ENCODE measurements around the gene C9orf40. TPM values are rescaled to one million over a fixed set of nuclear protein-coding genes. Genes with fewer than 3 reads are reported as not detected.

The C9orf40 gene
- total and polyA plus RNA-seq, 2 of the 4 experiments (the other 2 are of a cell fraction), result 0.36 to 1.9 TPM

GRCh38 chr9:75001719-75002421 is 49.2 kb upstream of the C9orf40 start:
- H3K4ac ChIP-seq (ENCODE audit: low read depth, low read length), result no peak overlapping the region
- H2BK120ac ChIP-seq (ENCODE audit: low read depth, low read length), result no peak overlapping the region
- in situ Hi-C loops (cut with MboI; ENCODE audit: low sequenced_read_pairs), result loop anchor here (5.0 kb wide), 1 partner anchor 225 kb away; no protein-coding TSS in a partner anchor
- POLR2A ChIA-PET (ENCODE audit: unreplicated experiment), result no interaction called here
- peak; percentile 91 for DNase-seq
- no peak overlapping the region; the same call in 1 of the 2 replicates for H4K91ac ChIP-seq (ENCODE audit: insufficient read depth, low read depth, low read length)
- no peaks in the 10 kb centered on the region; a peak in 1 of 4 replicates for H3K79me1 ChIP-seq (ENCODE audit: low read depth in 1 of 2, low read length in 2 of 2)
- no peak overlapping the region for H3K14ac ChIP-seq (replicated peaks; ENCODE audit: low read depth, low read length)
- TF ChIP-seq POLR2A (IDR thresholded peaks at IDR 0.05; ENCODE audit: low read depth, low read length) (no peak), RFX5 (IDR thresholded peaks at IDR 0.05; ENCODE audit: low read depth, low read length) (no peak), CEBPB (IDR thresholded peaks at IDR 0.05; ENCODE audit: low read depth, low read length) (no peak), SMC3 (IDR thresholded peaks at IDR 0.05; ENCODE audit: low read depth, low read length) (peak; percentile 73), RAD21 (IDR thresholded peaks at IDR 0.05; ENCODE audit: low read length) (peak; percentile 78)
- TF ChIP-seq, protein P1, sequence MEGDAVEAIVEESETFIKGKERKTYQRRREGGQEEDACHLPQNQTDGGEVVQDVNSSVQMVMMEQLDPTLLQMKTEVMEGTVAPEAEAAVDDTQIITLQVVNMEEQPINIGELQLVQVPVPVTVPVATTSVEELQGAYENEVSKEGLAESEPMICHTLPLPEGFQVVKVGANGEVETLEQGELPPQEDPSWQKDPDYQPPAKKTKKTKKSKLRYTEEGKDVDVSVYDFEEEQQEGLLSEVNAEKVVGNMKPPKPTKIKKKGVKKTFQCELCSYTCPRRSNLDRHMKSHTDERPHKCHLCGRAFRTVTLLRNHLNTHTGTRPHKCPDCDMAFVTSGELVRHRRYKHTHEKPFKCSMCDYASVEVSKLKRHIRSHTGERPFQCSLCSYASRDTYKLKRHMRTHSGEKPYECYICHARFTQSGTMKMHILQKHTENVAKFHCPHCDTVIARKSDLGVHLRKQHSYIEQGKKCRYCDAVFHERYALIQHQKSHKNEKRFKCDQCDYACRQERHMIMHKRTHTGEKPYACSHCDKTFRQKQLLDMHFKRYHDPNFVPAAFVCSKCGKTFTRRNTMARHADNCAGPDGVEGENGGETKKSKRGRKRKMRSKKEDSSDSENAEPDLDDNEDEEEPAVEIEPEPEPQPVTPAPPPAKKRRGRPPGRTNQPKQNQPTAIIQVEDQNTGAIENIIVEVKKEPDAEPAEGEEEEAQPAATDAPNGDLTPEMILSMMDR (conservative IDR thresholded peaks at IDR 0.05; ENCODE audit: low read depth, low read length), result peak; percentile 81
- H3K4me3 ChIP-seq (ENCODE audit: insufficient read depth, low read depth, low read length), result no peak overlapping the region
- no peak overlapping the region for H3K9ac ChIP-seq (ENCODE audit: low read depth, low read length)
- H3K36me3 ChIP-seq (ENCODE audit: control insufficient read depth, insufficient read depth, low read length), result peaks cover 2% of the 10 kb centered on the region; the same call in 1 of the 2 replicates
- CTCF ChIA-PET, result interaction anchor here (0.6 to 1.1 kb wide), 5 partner anchors 14 to 245 kb away, joined by 3 to 4 read pairs (median 3); partner anchors contain the start of gene CARNMT1
- no peak overlapping the region for H3K23ac ChIP-seq (ENCODE audit: low read depth, low read length)
- dilution Hi-C loops (cut with HindIII; ENCODE audit: low sequenced_read_pairs, unreplicated experiment), result no loop called here
- H3K4me1 ChIP-seq (ENCODE audit: control insufficient read depth, insufficient read depth, low read length), result 0 out of 2 replicates have a peak, but pooled peaks cover 2% of the 10 kb centered on the region
- no peak overlapping the region for H3K27ac ChIP-seq (ENCODE audit: insufficient read depth, low read length)
- H2BK5ac ChIP-seq (ENCODE audit: low read depth, low read length, poor library complexity, severe bottlenecking), result no peak overlapping the region
- H2BK20ac ChIP-seq (ENCODE audit: low read depth, low read length), result no peak overlapping the region
- H3K4me2 ChIP-seq (ENCODE audit: low read depth, low read length), result peak overlapping the region; percentile 80
- no peak overlapping the region for H3K56ac ChIP-seq (ENCODE audit: extremely low read depth, insufficient read depth, low read length)
- H4K8ac ChIP-seq (ENCODE audit: low read depth in 2 of 2, low read length in 2 of 2), result peak overlapping the region in 1 of 2 experiments; percentile 41; a peak in 1 of 4 replicates
- H3K27me3 ChIP-seq (ENCODE audit: control insufficient read depth, insufficient read depth, low read length), result no peaks in the 10 kb centered on the region
- ATAC-seq (ENCODE audit: low read depth), result peak; percentile 98
- H2AFZ ChIP-seq (replicated peaks; ENCODE audit: low read length, poor library complexity), result no peak overlapping the region
- no peaks in the 10 kb centered on the region for H3K9me3 ChIP-seq (ENCODE audit: control insufficient read depth, insufficient read depth, low read length)
- H4K20me1 ChIP-seq (ENCODE audit: insufficient read depth, low read length), result no peaks in the 10 kb centered on the region
- BruUV-seq (replicated peaks), result no TSS peak
- no CpG with 5 or more reads among the region's 4 CpGs for WGBS, 2 experiments (ENCODE audit: extremely low coverage in 2 of 2, insufficient read length in 1 of 2)
- H3K18ac ChIP-seq (ENCODE audit: low read depth, low read length), result no peak overlapping the region
- intact Hi-C loops (cut with micrococcal nuclease), result loop anchor here (1.0 kb wide), 2 partner anchors 75 to 225 kb away; no protein-coding TSS in a partner anchor
- peak overlapping the region; percentile 87; the same call in 1 of the 2 replicates for H4K5ac ChIP-seq (ENCODE audit: low read depth, low read length)
- no peak overlapping the region for H2AK5ac ChIP-seq (ENCODE audit: low read depth, low read length)
- no peak overlapping the region for H2AK9ac ChIP-seq (replicated peaks; ENCODE audit: low read depth, low read length, poor library complexity)
- H3K9me1 ChIP-seq (ENCODE audit: insufficient read depth, low read length), result no peaks in the 10 kb centered on the region; the same call in 1 of the 2 replicates
- no peak overlapping the region for H2BK15ac ChIP-seq (ENCODE audit: low read depth, low read length)
